C4-2B (cell line): ENCODE results near the gene PRX.
"Not testable (repeated sequence)": the region's sequence is repeated elsewhere in the genome, so short reads cannot be mapped to it uniquely, and the experiment has no call there.

Experiments used
- H3K27ac ChIP-seq: fragments of 450-650 bp; 2 replicates; pipeline ENCODE4 v1.5.1; 2017
- ZFX ChIP-seq: fragments of 450-650 bp; IDR thresholded peaks from 2 replicates; pipeline ENCODE4 v1.6.1; 2017
- TF ChIP-seq, protein P1 (sequence below): fragments of 450-650 bp; conservative IDR thresholded peaks from 2 replicates; pipeline ENCODE4 v1.5.1; 2017; ENCODE audit warnings: mild to moderate bottlenecking

The PRX gene

DNA sequence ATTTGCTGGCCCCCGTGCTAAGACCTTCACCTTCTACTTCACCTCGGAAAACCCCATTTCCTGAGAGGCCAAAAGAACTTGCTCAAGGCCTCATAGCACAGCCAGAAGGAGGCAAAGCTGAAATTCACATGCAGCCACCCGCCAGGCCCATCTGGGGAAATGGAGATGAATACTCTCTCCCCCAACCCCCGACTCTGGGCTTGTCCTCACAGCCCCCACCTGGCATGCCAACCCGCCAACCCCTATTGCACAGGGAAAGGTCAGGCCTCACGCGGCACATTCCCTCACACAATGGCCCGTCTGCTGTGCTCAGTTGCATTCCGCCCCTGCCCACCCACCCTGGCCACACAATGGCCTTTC lies 3.2 kb downstream of the PRX start:
- TF ChIP-seq, protein P1, sequence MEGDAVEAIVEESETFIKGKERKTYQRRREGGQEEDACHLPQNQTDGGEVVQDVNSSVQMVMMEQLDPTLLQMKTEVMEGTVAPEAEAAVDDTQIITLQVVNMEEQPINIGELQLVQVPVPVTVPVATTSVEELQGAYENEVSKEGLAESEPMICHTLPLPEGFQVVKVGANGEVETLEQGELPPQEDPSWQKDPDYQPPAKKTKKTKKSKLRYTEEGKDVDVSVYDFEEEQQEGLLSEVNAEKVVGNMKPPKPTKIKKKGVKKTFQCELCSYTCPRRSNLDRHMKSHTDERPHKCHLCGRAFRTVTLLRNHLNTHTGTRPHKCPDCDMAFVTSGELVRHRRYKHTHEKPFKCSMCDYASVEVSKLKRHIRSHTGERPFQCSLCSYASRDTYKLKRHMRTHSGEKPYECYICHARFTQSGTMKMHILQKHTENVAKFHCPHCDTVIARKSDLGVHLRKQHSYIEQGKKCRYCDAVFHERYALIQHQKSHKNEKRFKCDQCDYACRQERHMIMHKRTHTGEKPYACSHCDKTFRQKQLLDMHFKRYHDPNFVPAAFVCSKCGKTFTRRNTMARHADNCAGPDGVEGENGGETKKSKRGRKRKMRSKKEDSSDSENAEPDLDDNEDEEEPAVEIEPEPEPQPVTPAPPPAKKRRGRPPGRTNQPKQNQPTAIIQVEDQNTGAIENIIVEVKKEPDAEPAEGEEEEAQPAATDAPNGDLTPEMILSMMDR, result no peak
- TF ChIP-seq ZFX, result no peak
- no peak overlapping the region for H3K27ac ChIP-seq

DNA sequence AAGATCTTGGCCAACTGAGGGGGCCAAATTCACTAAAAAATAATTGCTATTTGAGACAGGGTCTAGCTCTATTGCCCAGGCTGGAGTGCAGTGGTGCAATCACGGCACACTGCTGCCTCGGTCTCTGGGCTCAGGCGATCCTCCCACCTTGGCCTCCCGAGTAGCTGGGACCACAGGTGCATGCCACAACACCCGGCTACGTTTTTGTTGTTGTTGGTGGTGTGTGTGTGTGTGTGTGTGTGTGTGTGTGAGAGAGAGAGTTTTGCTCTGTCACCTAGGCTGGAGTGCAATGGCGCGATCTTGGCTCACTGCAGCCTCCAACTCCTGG lies 4.6 kb downstream of the PRX start:
- H3K27ac ChIP-seq, result not testable (repeated sequence)

DNA sequence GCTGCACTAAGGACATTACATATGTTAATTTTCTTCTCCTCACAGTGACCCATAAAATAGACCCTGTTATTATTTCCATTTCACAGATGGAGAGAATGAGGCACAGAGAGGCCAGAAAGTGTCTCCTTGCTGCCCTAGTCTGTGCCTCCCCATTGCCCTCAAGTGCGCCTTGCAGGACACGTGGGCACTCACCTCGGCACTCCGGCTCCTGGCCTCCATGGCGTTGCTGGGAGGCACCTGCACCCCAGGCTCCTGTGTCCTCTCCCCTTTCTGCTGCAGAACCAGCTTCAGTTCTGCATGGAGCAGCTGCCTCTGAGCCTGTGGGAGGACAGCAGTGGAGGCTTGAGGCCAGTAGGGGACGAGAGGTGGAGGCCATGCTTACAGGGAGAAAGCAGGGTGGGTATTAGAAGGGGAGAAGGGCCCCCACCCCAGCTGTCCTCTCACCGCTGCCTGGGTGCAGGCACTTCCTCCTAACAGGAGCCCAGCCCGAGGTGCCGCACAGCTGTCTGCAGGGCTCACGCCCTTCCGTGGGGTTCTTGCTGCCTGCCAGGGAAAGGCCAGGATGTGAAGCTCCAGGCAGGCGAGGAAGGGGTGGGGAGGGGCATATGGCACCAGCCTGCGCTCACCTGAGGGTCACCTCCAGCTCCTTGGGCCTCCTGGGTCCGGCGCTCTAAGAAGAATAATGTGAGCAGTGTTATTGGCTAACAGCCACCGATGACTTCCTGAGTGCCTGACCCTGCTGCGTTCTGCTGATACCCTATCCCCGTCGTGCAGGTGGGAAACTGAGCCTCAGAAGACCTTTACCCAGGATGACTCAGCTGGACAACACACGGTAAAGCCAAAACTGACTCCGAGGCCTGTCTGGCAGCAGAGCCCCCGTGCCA lies 5.2 kb downstream of the PRX start:
- H3K27ac ChIP-seq, result no peak overlapping the region
- TF ChIP-seq, protein P1, result no peak
- TF ChIP-seq ZFX, result no peak

DNA sequence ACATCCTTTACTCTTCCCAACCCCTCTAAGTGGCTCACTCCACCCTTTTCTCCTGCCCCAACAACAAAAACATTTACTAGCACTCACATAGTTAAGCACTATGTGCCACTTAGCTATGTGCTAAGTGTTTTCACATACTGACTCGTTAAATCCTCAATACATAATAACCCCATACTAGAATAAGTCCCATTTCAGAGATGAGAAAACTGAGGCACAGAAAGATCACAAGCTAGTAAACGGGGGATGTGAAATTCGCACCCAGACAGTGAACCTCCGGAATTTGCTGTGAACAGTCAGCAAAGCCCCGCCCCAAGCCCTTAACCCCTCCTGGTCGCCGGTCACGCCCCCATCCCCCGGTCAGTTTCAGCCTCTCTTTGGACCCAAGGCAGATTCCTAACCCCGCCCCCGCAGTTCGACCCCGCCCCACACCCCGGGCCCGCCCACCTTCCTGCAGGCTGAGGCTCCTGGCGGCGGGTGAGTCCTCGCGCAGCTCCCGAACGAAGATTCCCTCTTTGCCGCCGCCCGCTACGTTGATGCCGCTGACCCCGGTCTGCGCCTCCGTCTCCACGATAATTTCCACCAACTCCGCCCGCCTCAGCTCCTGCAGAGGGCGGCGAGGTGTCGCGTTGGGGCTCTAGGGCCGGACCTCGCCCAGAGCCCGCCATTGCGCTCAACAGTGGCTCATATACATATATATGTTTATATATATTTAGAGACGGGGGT lies 9.8 kb downstream of the PRX start:
- TF ChIP-seq ZFX, result no peak
- TF ChIP-seq, protein P1, result no peak
- no peak overlapping the region for H3K27ac ChIP-seq

GRCh38 chr19:40400559-40400958 lies 12.6 kb downstream of the PRX start:
- no peak overlapping the region for H3K27ac ChIP-seq
- no peak for TF ChIP-seq ZFX
- TF ChIP-seq, protein P1, result no peak

- no peak overlapping the region for H3K27ac ChIP-seq
- TF ChIP-seq ZFX, result no peak
- TF ChIP-seq, protein P1, result no peak
Measured at GRCh38 chr19:40398417-40399131, 14.6 kb downstream of the PRX start.

GRCh38 chr19:40397568-40397906 lies 15.6 kb downstream of the PRX start:
- TF ChIP-seq ZFX, result no peak
- TF ChIP-seq, protein P1, result no peak
- H3K27ac ChIP-seq, result no peak overlapping the region
